HG02759 (cell line): ENCODE measurements around the gene IFNL4.

Experiments used
- ATAC-seq: cut with Tn5 transposase; IDR thresholded peaks from one replicate; pipeline ENCODE4 v1.9.1; 2021; ENCODE audit warnings: mild to moderate bottlenecking, moderate library complexity; ENCODE audit not compliant: unreplicated experiment

IFNL4 gene

GRCh38 chr19:39196320-39196719, 52.3 kb downstream of the IFNL4 start:
- no peak for ATAC-seq
